Cardiac muscle cell (in vitro differentiated cells and primary cell): Measurements from ENCODE around the gene KCNG4. TPM values are rescaled to one million over a fixed set of nuclear protein-coding genes. Genes with fewer than 3 reads are reported as not detected.

ENCODE experiments used
- DNase-seq, 2 donors: peaks; one replicate each; pipeline versions ENCODE4 v3.0.0 to v3.0.0-alpha.2; 2010 to 2017; ENCODE audit warnings: low read depth in 1 of 2, low spot score in 1 of 2
- H3K27ac ChIP-seq: fragments of 200-600 bp; sonication (generic); 2 replicates; pipeline ENCODE4 v1.5.1; 2016
- H3K27me3 ChIP-seq: fragments of 200-600 bp; sonication (generic); 2 replicates; pipeline ENCODE4 v1.6.0; 2016; ENCODE audit warnings: control low read depth
- H3K36me3 ChIP-seq: fragments of 200-600 bp; sonication (generic); 2 replicates; pipeline ENCODE4 v1.5.1; 2016; ENCODE audit warnings: control low read depth
- H3K4me1 ChIP-seq: fragments of 200-600 bp; sonication (generic); 2 replicates; pipeline ENCODE4 v1.8.1; 2017; ENCODE audit warnings: low read depth, mild to moderate bottlenecking, mixed run types
- H3K4me3 ChIP-seq: fragments of 200-600 bp; sonication (generic); 2 replicates; pipeline ENCODE4 v1.5.1; 2016; ENCODE audit warnings: mild to moderate bottlenecking
- H3K9me3 ChIP-seq: fragments of 200-600 bp; sonication (generic); 2 replicates; pipeline ENCODE4 v1.5.1; 2017; ENCODE audit warnings: low read depth, mild to moderate bottlenecking, control low read depth
- CTCF ChIP-seq: IDR thresholded peaks from 2 replicates; pipeline ENCODE4 v1.5.1; 2012; ENCODE audit warnings: low read depth, mild to moderate bottlenecking, low read length
- polyA plus RNA-seq: library from polyadenylated mRNA; unstranded; fragments of >200 nt; fragmentation: Nextera tagmentation; extraction: Ambion mirVana; gene quantifications from 2 replicates; pipeline ENCODE4 v1.2.1, GENCODE V29; 2016
- total RNA-seq: library from RNA; depleted of rRNA; stranded (reverse); fragments of >200 nt; gene quantifications from 2 replicates; pipeline ENCODE4 v1.2.3, GENCODE V29; 2016

KCNG4 gene
- total and polyA plus RNA-seq, 2 experiments from 2014 or later, result not detected

- no peaks in the 10 kb centered on the region for H3K27me3 ChIP-seq
- H3K4me3 ChIP-seq, result no peak overlapping the region
- no peak for DNase-seq
- no peak overlapping the region for H3K27ac ChIP-seq
- no peaks in the 10 kb centered on the region for H3K36me3 ChIP-seq
- no peaks in the 10 kb centered on the region for H3K4me1 ChIP-seq
- TF ChIP-seq CTCF, result no peak
- no peaks in the 10 kb centered on the region for H3K9me3 ChIP-seq
Observed at GRCh38 chr16:84194018-84194417, 45.8 kb downstream of the KCNG4 start.

- no peak overlapping the region for H3K27ac ChIP-seq
Observed at GRCh38 chr16:84193480-84193879, 46.3 kb downstream of the KCNG4 start.

GRCh38 chr16:84191466-84191865 is 48.3 kb downstream of the KCNG4 start:
- H3K27ac ChIP-seq, result no peak overlapping the region
- no peak for TF ChIP-seq CTCF
- no peaks in the 10 kb centered on the region for H3K9me3 ChIP-seq
- no peak overlapping the region for H3K4me3 ChIP-seq
- H3K27me3 ChIP-seq, result no peaks in the 10 kb centered on the region
- no peaks in the 10 kb centered on the region for H3K36me3 ChIP-seq
- no peak for DNase-seq
- H3K4me1 ChIP-seq, result no peaks in the 10 kb centered on the region

More at GRCh38 chr16:84193480-84193879, 46.3 kb downstream of the KCNG4 start:
- no peak for TF ChIP-seq CTCF
- Histone ChIP-seq H3K4me3 (no peak overlapping the region), H3K9me3 (no peaks in the 10 kb centered on the region), H3K36me3 (no peaks in the 10 kb centered on the region), H3K4me1 (no peaks in the 10 kb centered on the region), H3K27me3 (no peaks in the 10 kb centered on the region)
- no peak for DNase-seq

GRCh38 chr16:84190731-84191388 is 49.0 kb downstream of the KCNG4 start, which contains the start of gene ADAD2:
Gene ADAD2, plus strand, starts transcription at chr16:84191157. Its CDS starts 74 bp downstream, at chr16:84191231.
- H3K27ac ChIP-seq, result no peak within 1 kb of the TSS
- no peak for DNase-seq
- TF ChIP-seq CTCF, result no peak

GRCh38 chr16:84186685-84187437 is 53.0 kb downstream of the KCNG4 start, which contains the start of gene TAF1C:
Gene TAF1C, minus strand, starts transcription at chr16:84187057. Its CDS starts 2,069 bp downstream, at chr16:84184988.
- DNase-seq, result peak; percentile 95 to 98
- no peaks in the 10 kb centered on the region for H3K4me1 ChIP-seq
- H3K4me3 ChIP-seq, result peak within 1 kb of the TSS; percentile 74
- H3K36me3 ChIP-seq, result peaks cover 8% of the 10 kb centered on the region
- TF ChIP-seq CTCF, result peak; percentile 98
- no peaks in the 10 kb centered on the region for H3K27me3 ChIP-seq
- no peaks in the 10 kb centered on the region for H3K9me3 ChIP-seq
- H3K27ac ChIP-seq, result no peak within 1 kb of the TSS

More at GRCh38 chr16:84190731-84191388, 49.0 kb downstream of the KCNG4 start, which contains the start of gene ADAD2:
- no peaks in the 10 kb centered on the region for H3K27me3 ChIP-seq
- H3K4me1 ChIP-seq, result no peaks in the 10 kb centered on the region
- no peaks in the 10 kb centered on the region for H3K9me3 ChIP-seq
- no peak within 1 kb of the TSS for H3K4me3 ChIP-seq
- H3K36me3 ChIP-seq, result no peaks in the 10 kb centered on the region
